Mesenchymal stem cell (in vitro differentiated cells and primary cell): ENCODE measurements around the gene TIMM44.

Experiments used
- DNase-seq: peaks from one replicate; pipeline ENCODE4 v3.0.0-alpha.2; 2013
- H2AFZ ChIP-seq: one replicate; pipeline ENCODE4 v1.6.1; 2013; ENCODE audit warnings: low read depth, mild to moderate bottlenecking, control low read depth, inconsistent platforms, low read length, moderate library complexity
- H2AK5ac ChIP-seq: 2 replicates; pipeline ENCODE4 v1.6.1; 2013; ENCODE audit warnings: low read length, moderate library complexity, mild to moderate bottlenecking, inconsistent platforms; ENCODE audit not compliant: severe bottlenecking
- H2BK120ac ChIP-seq: one replicate; pipeline ENCODE4 v1.6.1; 2013; ENCODE audit warnings: low read depth, mild to moderate bottlenecking, inconsistent platforms, low read length, moderate library complexity
- H2BK12ac ChIP-seq, 2 experiments: one replicate each; pipeline ENCODE4 v1.6.1; 2013; ENCODE audit warnings: inconsistent platforms in 2 of 2, low read length in 2 of 2, mild to moderate bottlenecking in 2 of 2, moderate library complexity in 2 of 2, control low read depth in 1 of 2
- H2BK15ac ChIP-seq: one replicate; pipeline ENCODE4 v1.6.1; 2013; ENCODE audit warnings: mild to moderate bottlenecking, low read depth, inconsistent platforms; ENCODE audit not compliant: poor library complexity, severe bottlenecking
- H2BK5ac ChIP-seq: 2 replicates; pipeline ENCODE4 v1.6.1; 2013; ENCODE audit warnings: low read depth, mild to moderate bottlenecking, low read length, control low read depth, inconsistent platforms; ENCODE audit not compliant: poor library complexity, severe bottlenecking
- H3K14ac ChIP-seq, 2 experiments: one replicate each; pipeline ENCODE4 v1.6.1; 2013; ENCODE audit warnings: inconsistent platforms in 2 of 2, low read length in 2 of 2, control low read depth in 1 of 2, mild to moderate bottlenecking in 1 of 2, moderate library complexity in 1 of 2
- H3K18ac ChIP-seq, 2 experiments: one replicate each; pipeline ENCODE4 v1.6.1; 2013; ENCODE audit warnings: inconsistent platforms in 2 of 2, low read length in 2 of 2, control low read depth in 1 of 2, low read depth in 1 of 2, mild to moderate bottlenecking in 1 of 2
- H3K23ac ChIP-seq, 2 experiments: one replicate each; pipeline ENCODE4 v1.6.1; 2013; ENCODE audit warnings: inconsistent platforms in 2 of 2, low read length in 2 of 2, mild to moderate bottlenecking in 2 of 2, moderate library complexity in 2 of 2, control low read depth in 1 of 2
- H3K27ac ChIP-seq: 2 replicates; pipeline ENCODE4 v1.5.1; 2013; ENCODE audit warnings: mild to moderate bottlenecking, moderate library complexity, low read length, control low read depth, inconsistent platforms; ENCODE audit not compliant: poor library complexity, severe bottlenecking
- H3K27me3 ChIP-seq, 2 experiments: 2 replicates each; pipeline versions ENCODE4 v1.6.1 to v1.7.0; 2013; ENCODE audit warnings: low read length in 2 of 2, mild to moderate bottlenecking in 2 of 2, moderate library complexity in 2 of 2, control low read depth in 1 of 2, inconsistent platforms in 1 of 2; ENCODE audit not compliant: control insufficient read depth in 1 of 2, insufficient read depth in 1 of 2
- H3K36me3 ChIP-seq, 2 experiments: 2 replicates each; pipeline versions ENCODE4 v1.6.1 to v1.7.0; 2013; ENCODE audit warnings: low read length in 2 of 2, control low read depth in 1 of 2, inconsistent platforms in 1 of 2, low read depth in 1 of 2, mild to moderate bottlenecking in 1 of 2; ENCODE audit not compliant: insufficient read depth in 2 of 2, control insufficient read depth in 1 of 2
- H3K4ac ChIP-seq, 2 experiments: one replicate each; pipeline ENCODE4 v1.6.1; 2013; ENCODE audit warnings: inconsistent platforms in 2 of 2, low read length in 2 of 2, mild to moderate bottlenecking in 2 of 2, moderate library complexity in 2 of 2, control low read depth in 1 of 2, low read depth in 1 of 2
- H3K4me1 ChIP-seq: 2 replicates; pipeline ENCODE4 v1.6.1; 2013; ENCODE audit warnings: low read depth, low read length, control low read depth; ENCODE audit not compliant: control insufficient read depth, insufficient read depth
- H3K4me2 ChIP-seq: 2 replicates; pipeline ENCODE4 v1.6.1; 2013; ENCODE audit warnings: low read length, mild to moderate bottlenecking, inconsistent platforms; ENCODE audit not compliant: poor library complexity, severe bottlenecking
- H3K4me3 ChIP-seq, 2 experiments: 2 replicates each; pipeline versions ENCODE4 v1.5.1 to v1.7.0; 2013; ENCODE audit warnings: low read length in 2 of 2, mild to moderate bottlenecking in 2 of 2, control low read depth in 1 of 2, low read depth in 1 of 2; ENCODE audit not compliant: insufficient read depth in 1 of 2
- H3K79me1 ChIP-seq: replicated peaks from 2 replicates; pipeline ENCODE4 v1.6.1; 2013; ENCODE audit warnings: mild to moderate bottlenecking, control low read depth, low read length, inconsistent platforms; ENCODE audit not compliant: poor library complexity, severe bottlenecking
- H3K9ac ChIP-seq: 2 replicates; pipeline ENCODE4 v1.7.0; 2013; ENCODE audit warnings: mild to moderate bottlenecking, low read length, moderate library complexity
- H3K9me3 ChIP-seq: 2 replicates; pipeline ENCODE4 v1.7.0; 2013; ENCODE audit warnings: mild to moderate bottlenecking, low read length; ENCODE audit not compliant: control insufficient read depth
- H4K8ac ChIP-seq: one replicate; pipeline ENCODE4 v1.6.1; 2013; ENCODE audit warnings: inconsistent platforms, mild to moderate bottlenecking, low read length, moderate library complexity
- H4K91ac ChIP-seq: one replicate; pipeline ENCODE4 v1.6.1; 2013; ENCODE audit warnings: mild to moderate bottlenecking, low read length, inconsistent platforms
- WGBS: methylation state at CpG from one replicate; pipeline ENCODE4 v1.1.7; 2013; ENCODE audit warnings: mixed read lengths; 5-methylcytosine and 5-hydroxymethylcytosine counted together

TIMM44 gene

GRCh38 chr19:7981661-7982060 is 38.2 kb upstream of the TIMM44 start:
- Histone ChIP-seq H3K36me3 (peaks cover 77 to 87% of the 10 kb centered on the region in 2 experiments), H3K79me1 (peaks cover 66% of the 10 kb centered on the region), H3K27me3 (no peaks in the 10 kb centered on the region), H2BK120ac (no peak overlapping the region), H3K23ac (no peak overlapping the region), H2AK5ac (no peak overlapping the region), H2BK5ac (no peak overlapping the region), H3K4me2 (no peak overlapping the region), H3K4ac (no peak overlapping the region), H2AFZ (no peak overlapping the region), H2BK12ac (no peak overlapping the region), H3K18ac (no peak overlapping the region), H3K9ac (no peak overlapping the region), H4K91ac (no peak overlapping the region), H3K14ac (no peak overlapping the region), H2BK15ac (no peak overlapping the region), H4K8ac (no peak overlapping the region), H3K27ac (no peak overlapping the region), H3K9me3 (no peaks in the 10 kb centered on the region), H3K4me1 (peaks cover 33% of the 10 kb centered on the region), H3K4me3 (no peak overlapping the region)
- WGBS: 100% methylated on average over 7 of the region's 7 CpGs
- DNase-seq: no peak

- Histone ChIP-seq H2BK5ac (no peak overlapping the region), H3K4me2 (no peak overlapping the region), H3K9ac (no peak overlapping the region), H2BK15ac (no peak overlapping the region), H4K91ac (no peak overlapping the region), H3K4ac (no peak overlapping the region), H3K9me3 (no peaks in the 10 kb centered on the region), H2BK12ac (no peak overlapping the region), H3K4me3 (no peak overlapping the region), H4K8ac (no peak overlapping the region), H3K23ac (no peak overlapping the region), H3K18ac (no peak overlapping the region), H3K79me1 (peaks cover 69% of the 10 kb centered on the region), H2BK120ac (no peak overlapping the region), H3K27me3 (no peaks in the 10 kb centered on the region), H3K14ac (no peak overlapping the region), H3K36me3 (peaks cover 79 to 91% of the 10 kb centered on the region in 2 experiments), H3K4me1 (peaks cover 31% of the 10 kb centered on the region), H2AK5ac (no peak overlapping the region), H2AFZ (no peak overlapping the region), H3K27ac (no peak overlapping the region)
- DNase-seq: no peak
- WGBS: 91% methylated on average over 3 of the region's 7 CpGs
These were observed 37.7 kb upstream of the TIMM44 start for GRCh38 chr19:7981199-7981598.

- no peak overlapping the region for H3K4me3 ChIP-seq
- H3K36me3 ChIP-seq: peaks cover 79 to 89% of the 10 kb centered on the region in 2 experiments
- no peak overlapping the region for H3K4ac ChIP-seq
- H3K79me1 ChIP-seq: peaks cover 70% of the 10 kb centered on the region
- no peak overlapping the region for H2BK5ac ChIP-seq
- no peak overlapping the region for H3K23ac ChIP-seq
- no peak overlapping the region for H4K8ac ChIP-seq
- no peak overlapping the region for H3K27ac ChIP-seq
- peaks cover 26% of the 10 kb centered on the region for H3K4me1 ChIP-seq
- no peak overlapping the region for H3K14ac ChIP-seq
- no peak overlapping the region for H3K18ac ChIP-seq
- H3K9me3 ChIP-seq: no peaks in the 10 kb centered on the region
- H3K9ac ChIP-seq: no peak overlapping the region
- H3K4me2 ChIP-seq: no peak overlapping the region
- no peak overlapping the region for H2BK15ac ChIP-seq
- no peak overlapping the region for H2BK120ac ChIP-seq
- DNase-seq: no peak
- H2AFZ ChIP-seq: no peak overlapping the region
- H4K91ac ChIP-seq: no peak overlapping the region
- 93% methylated on average over 12 of the region's 12 CpGs for WGBS
- H2BK12ac ChIP-seq: no peak overlapping the region
- H3K27me3 ChIP-seq: no peaks in the 10 kb centered on the region
- H2AK5ac ChIP-seq: no peak overlapping the region
These were observed 37.2 kb upstream of the TIMM44 start for GRCh38 chr19:7980635-7981121.

- Histone ChIP-seq H2AK5ac (no peak overlapping the region), H3K27ac (no peak overlapping the region), H2BK5ac (no peak overlapping the region), H4K8ac (no peak overlapping the region), H3K4me1 (peaks cover 24% of the 10 kb centered on the region), H3K36me3 (peaks cover 81 to 89% of the 10 kb centered on the region in 2 experiments), H2BK15ac (no peak overlapping the region), H3K9me3 (no peaks in the 10 kb centered on the region), H3K4ac (no peak overlapping the region), H3K4me2 (no peak overlapping the region), H4K91ac (no peak overlapping the region), H3K4me3 (no peak overlapping the region), H3K27me3 (no peaks in the 10 kb centered on the region), H3K18ac (no peak overlapping the region), H3K14ac (no peak overlapping the region), H3K23ac (no peak overlapping the region), H3K9ac (no peak overlapping the region), H3K79me1 (peaks cover 72% of the 10 kb centered on the region), H2BK12ac (no peak overlapping the region), H2AFZ (no peak overlapping the region), H2BK120ac (no peak overlapping the region)
- DNase-seq: no peak
- whole genome bisulfite sequencing: 94% methylated on average over 13 of the region's 13 CpGs
These were observed 36.7 kb upstream of the TIMM44 start for GRCh38 chr19:7980168-7980567.
